Liver (tissue), 9 donors: ENCODE measurements around the gene AKAP13. TPM values are rescaled to one million over a fixed set of nuclear protein-coding genes. Genes with fewer than 3 reads are reported as not detected.

Experiments used
- DNase-seq: peaks from one replicate; pipeline ENCODE4 v3.0.0-alpha.2; 2017; ENCODE audit warnings: low spot score
- H3K27ac ChIP-seq, 2 donors: one replicate each; pipeline ENCODE4 v1.7.0; 2013; ENCODE audit warnings: inconsistent platforms in 2 of 2, low read length in 2 of 2, control low read depth in 1 of 2, low read depth in 1 of 2, mild to moderate bottlenecking in 1 of 2
- H3K27me3 ChIP-seq, 4 donors: one replicate each; pipeline versions ENCODE4 v1.6.1 to v1.7.0; 2013; ENCODE audit warnings: low read length in 3 of 4, inconsistent platforms in 1 of 4, mild to moderate bottlenecking in 1 of 4, moderate library complexity in 1 of 4; ENCODE audit not compliant: control insufficient read depth in 4 of 4, insufficient read depth in 4 of 4
- H3K36me3 ChIP-seq, 4 donors: one replicate each; pipeline versions ENCODE4 v1.6.1 to v1.7.0; 2013; ENCODE audit warnings: low read length in 3 of 4, mild to moderate bottlenecking in 3 of 4, low read depth in 1 of 4, moderate library complexity in 1 of 4; ENCODE audit not compliant: control insufficient read depth in 4 of 4, insufficient read depth in 3 of 4
- H3K4me1 ChIP-seq, 4 donors: one replicate each; pipeline versions ENCODE4 v1.6.1 to v1.7.0; 2013; ENCODE audit warnings: low read length in 3 of 4, mild to moderate bottlenecking in 3 of 4, moderate library complexity in 1 of 4; ENCODE audit not compliant: control insufficient read depth in 4 of 4, insufficient read depth in 4 of 4
- H3K4me3 ChIP-seq, 3 donors: one replicate each; pipeline versions ENCODE4 v1.6.1 to v1.7.0; 2013; ENCODE audit warnings: low read length in 3 of 3, control low read depth in 1 of 3, low read depth in 1 of 3, mild to moderate bottlenecking in 1 of 3
- H3K9ac ChIP-seq, 2 donors: one replicate each; pipeline ENCODE4 v1.7.0; 2013; ENCODE audit warnings: low read length in 2 of 2, mild to moderate bottlenecking in 2 of 2, moderate library complexity in 2 of 2, control low read depth in 1 of 2, low read depth in 1 of 2
- H3K9me3 ChIP-seq, 4 donors: one replicate each; pipeline versions ENCODE4 v1.6.1 to v1.7.0; 2013; ENCODE audit warnings: low read length in 3 of 4; ENCODE audit not compliant: control insufficient read depth in 4 of 4
- EGR1 ChIP-seq, 2 donors: IDR thresholded peaks; 2 replicates each; pipeline ENCODE4 v1.6.1; 2016 to 2018; ENCODE audit warnings: antibody characterized with exemption in 2 of 2, low read depth in 2 of 2
- FOXA1 ChIP-seq: IDR thresholded peaks from 2 replicates; pipeline ENCODE4 v1.6.1; 2016; ENCODE audit warnings: antibody characterized with exemption
- FOXA2 ChIP-seq: IDR thresholded peaks from 2 replicates; pipeline ENCODE4 v1.6.1; 2016; ENCODE audit warnings: antibody characterized with exemption
- GABPA ChIP-seq, 2 donors: IDR thresholded peaks in 1 of 2; conservative IDR thresholded peaks in 1 of 2; 2 replicates each; pipeline ENCODE4 v1.6.1; 2016; ENCODE audit warnings: antibody characterized with exemption in 2 of 2, mild to moderate bottlenecking in 1 of 2, moderate library complexity in 1 of 2
- HNF4A ChIP-seq, 2 donors: conservative IDR thresholded peaks; 2 replicates each; pipeline ENCODE4 v1.6.1; 2016; ENCODE audit warnings: antibody characterized with exemption in 2 of 2, mild to moderate bottlenecking in 2 of 2
- JUND ChIP-seq, 2 donors: IDR thresholded peaks; 2 replicates each; pipeline ENCODE4 v1.6.1; 2016; ENCODE audit warnings: antibody characterized with exemption in 2 of 2
- NR2F2 ChIP-seq: IDR thresholded peaks from 2 replicates; pipeline ENCODE4 v1.6.1; 2016; ENCODE audit warnings: antibody characterized with exemption
- RAD21 ChIP-seq, 2 donors: IDR thresholded peaks; 2 replicates each; pipeline ENCODE4 v1.6.1; 2016; ENCODE audit warnings: antibody characterized with exemption in 2 of 2, mild to moderate bottlenecking in 2 of 2
- RXRA ChIP-seq, 2 donors: IDR thresholded peaks; 2 replicates each; pipeline ENCODE4 v1.6.1; 2017 to 2018; ENCODE audit warnings: antibody characterized with exemption in 2 of 2, mild to moderate bottlenecking in 1 of 2
- SP1 ChIP-seq: IDR thresholded peaks from 2 replicates; pipeline ENCODE4 v1.6.1; 2018; ENCODE audit warnings: antibody characterized with exemption, mild to moderate bottlenecking
- TAF1 ChIP-seq: conservative IDR thresholded peaks from 2 replicates; pipeline ENCODE4 v1.6.1; 2016; ENCODE audit warnings: antibody characterized with exemption, mild to moderate bottlenecking
- YY1 ChIP-seq: IDR thresholded peaks from 2 replicates; pipeline ENCODE4 v1.6.1; 2016; ENCODE audit warnings: antibody characterized with exemption, mild to moderate bottlenecking
- WGBS: extraction: QIAGEN DNeasy Blood & Tissue Kit; methylation state at CpG from one replicate; pipeline ENCODE4 v1.1.7; 2013; 5-methylcytosine and 5-hydroxymethylcytosine counted together
- polyA plus RNA-seq, 2 donors: library from polyadenylated mRNA; stranded (reverse) in 1 of 2; unstranded in 1 of 2; fragments of 200-250 nt in 1 of 2; fragments of >200 nt in 1 of 2; fragmentation: Nextera tagmentation in 1 of 2; extraction: Ambion mirVana in 1 of 2; gene quantifications; one replicate each; pipeline versions ENCODE4 v1.2.1 to v1.2.3, GENCODE V29; 2013 to 2015
- total RNA-seq, 2 donors: library from RNA; depleted of rRNA; stranded (reverse); fragments of >200 nt; gene quantifications; one replicate each; pipeline ENCODE4 v1.2.3, GENCODE V29; 2014
- TF ChIP-seq, protein P1 (sequence below): fragments of 150-350 bp; IDR thresholded peaks from 2 replicates; pipeline ENCODE4 v1.5.1; 2017; ENCODE audit warnings: improper control_type of control experiment, low read depth, low read length; ENCODE audit not compliant: missing input control
- TF ChIP-seq, protein P2 (sequence below): IDR thresholded peaks from 2 replicates; pipeline ENCODE4 v1.6.1; 2016; ENCODE audit warnings: antibody characterized with exemption
- TF ChIP-seq, protein P3 (sequence below): IDR thresholded peaks from 2 replicates; pipeline ENCODE4 v1.6.1; 2016; ENCODE audit warnings: antibody characterized with exemption
- TF ChIP-seq, protein P4 (sequence below): IDR thresholded peaks from 2 replicates; pipeline ENCODE4 v1.6.1; 2016; ENCODE audit warnings: antibody characterized with exemption, mild to moderate bottlenecking
- donor health status: healthy.
- donor health status: healthy.
- donor health status: healthy.
- donor health status: healthy.
- donor health status: healthy.

The AKAP13 gene
- total and polyA plus RNA-seq, 4 donors = 18.6 to 92.3 (median 37.4) TPM

- Histone ChIP-seq H3K9ac (peak overlapping the region in 1 of 2 donors; percentile 2), H3K4me1 (peaks cover 4 to 18% (median 10%) of the 10 kb centered on the region in 4 donors), H3K36me3 (peaks cover 0 to 5% (median 1%) of the 10 kb centered on the region in 4 donors), H3K4me3 (no peak overlapping the region), H3K27ac (peak overlapping the region; percentile 54 to 67), H3K9me3 (no peaks in the 10 kb centered on the region), H3K27me3 (no peaks in the 10 kb centered on the region)
- no peak for DNase-seq
- TF ChIP-seq FOXA1 (no peak), RAD21 (IDR thresholded peaks at IDR 0.05) (no peak), JUND (IDR thresholded peaks at IDR 0.05) (peak in 1 of 2 donors; percentile 33), FOXA2 (no peak), GABPA (IDR thresholded peaks at IDR 0.05 in 1 of 2, conservative IDR thresholded peaks at IDR 0.05 in 1 of 2) (peak; percentile 53 to 77), NR2F2 (peak; percentile 67), TAF1 (no peak), EGR1 (IDR thresholded peaks at IDR 0.05; ENCODE audit: low read depth in 2 of 2) (peak in 1 of 2 donors; percentile 50)
- TF ChIP-seq, protein P1, sequence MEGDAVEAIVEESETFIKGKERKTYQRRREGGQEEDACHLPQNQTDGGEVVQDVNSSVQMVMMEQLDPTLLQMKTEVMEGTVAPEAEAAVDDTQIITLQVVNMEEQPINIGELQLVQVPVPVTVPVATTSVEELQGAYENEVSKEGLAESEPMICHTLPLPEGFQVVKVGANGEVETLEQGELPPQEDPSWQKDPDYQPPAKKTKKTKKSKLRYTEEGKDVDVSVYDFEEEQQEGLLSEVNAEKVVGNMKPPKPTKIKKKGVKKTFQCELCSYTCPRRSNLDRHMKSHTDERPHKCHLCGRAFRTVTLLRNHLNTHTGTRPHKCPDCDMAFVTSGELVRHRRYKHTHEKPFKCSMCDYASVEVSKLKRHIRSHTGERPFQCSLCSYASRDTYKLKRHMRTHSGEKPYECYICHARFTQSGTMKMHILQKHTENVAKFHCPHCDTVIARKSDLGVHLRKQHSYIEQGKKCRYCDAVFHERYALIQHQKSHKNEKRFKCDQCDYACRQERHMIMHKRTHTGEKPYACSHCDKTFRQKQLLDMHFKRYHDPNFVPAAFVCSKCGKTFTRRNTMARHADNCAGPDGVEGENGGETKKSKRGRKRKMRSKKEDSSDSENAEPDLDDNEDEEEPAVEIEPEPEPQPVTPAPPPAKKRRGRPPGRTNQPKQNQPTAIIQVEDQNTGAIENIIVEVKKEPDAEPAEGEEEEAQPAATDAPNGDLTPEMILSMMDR = no peak
- TF ChIP-seq, protein P2, sequence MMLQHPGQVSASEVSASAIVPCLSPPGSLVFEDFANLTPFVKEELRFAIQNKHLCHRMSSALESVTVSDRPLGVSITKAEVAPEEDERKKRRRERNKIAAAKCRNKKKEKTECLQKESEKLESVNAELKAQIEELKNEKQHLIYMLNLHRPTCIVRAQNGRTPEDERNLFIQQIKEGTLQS = no peak
- TF ChIP-seq, protein P3, sequence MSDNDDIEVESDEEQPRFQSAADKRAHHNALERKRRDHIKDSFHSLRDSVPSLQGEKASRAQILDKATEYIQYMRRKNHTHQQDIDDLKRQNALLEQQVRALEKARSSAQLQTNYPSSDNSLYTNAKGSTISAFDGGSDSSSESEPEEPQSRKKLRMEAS = peak; percentile 46
- 56% methylated on average over 7 of the region's 7 CpGs for WGBS
Observed at GRCh38 chr15:85702321-85703101, 322.1 kb downstream of the AKAP13 start.

- Histone ChIP-seq H3K9me3 (no peaks in the 10 kb centered on the region), H3K4me1 (peaks cover 7 to 33% (median 20%) of the 10 kb centered on the region in 4 donors), H3K36me3 (peaks cover 0 to 5% (median 2%) of the 10 kb centered on the region in 4 donors), H3K4me3 (no peak overlapping the region), H3K27me3 (no peaks in the 10 kb centered on the region), H3K9ac (no peak overlapping the region), H3K27ac (peak overlapping the region; percentile 3 to 54)
- TF ChIP-seq, protein P3 = no peak
- TF ChIP-seq, protein P4, sequence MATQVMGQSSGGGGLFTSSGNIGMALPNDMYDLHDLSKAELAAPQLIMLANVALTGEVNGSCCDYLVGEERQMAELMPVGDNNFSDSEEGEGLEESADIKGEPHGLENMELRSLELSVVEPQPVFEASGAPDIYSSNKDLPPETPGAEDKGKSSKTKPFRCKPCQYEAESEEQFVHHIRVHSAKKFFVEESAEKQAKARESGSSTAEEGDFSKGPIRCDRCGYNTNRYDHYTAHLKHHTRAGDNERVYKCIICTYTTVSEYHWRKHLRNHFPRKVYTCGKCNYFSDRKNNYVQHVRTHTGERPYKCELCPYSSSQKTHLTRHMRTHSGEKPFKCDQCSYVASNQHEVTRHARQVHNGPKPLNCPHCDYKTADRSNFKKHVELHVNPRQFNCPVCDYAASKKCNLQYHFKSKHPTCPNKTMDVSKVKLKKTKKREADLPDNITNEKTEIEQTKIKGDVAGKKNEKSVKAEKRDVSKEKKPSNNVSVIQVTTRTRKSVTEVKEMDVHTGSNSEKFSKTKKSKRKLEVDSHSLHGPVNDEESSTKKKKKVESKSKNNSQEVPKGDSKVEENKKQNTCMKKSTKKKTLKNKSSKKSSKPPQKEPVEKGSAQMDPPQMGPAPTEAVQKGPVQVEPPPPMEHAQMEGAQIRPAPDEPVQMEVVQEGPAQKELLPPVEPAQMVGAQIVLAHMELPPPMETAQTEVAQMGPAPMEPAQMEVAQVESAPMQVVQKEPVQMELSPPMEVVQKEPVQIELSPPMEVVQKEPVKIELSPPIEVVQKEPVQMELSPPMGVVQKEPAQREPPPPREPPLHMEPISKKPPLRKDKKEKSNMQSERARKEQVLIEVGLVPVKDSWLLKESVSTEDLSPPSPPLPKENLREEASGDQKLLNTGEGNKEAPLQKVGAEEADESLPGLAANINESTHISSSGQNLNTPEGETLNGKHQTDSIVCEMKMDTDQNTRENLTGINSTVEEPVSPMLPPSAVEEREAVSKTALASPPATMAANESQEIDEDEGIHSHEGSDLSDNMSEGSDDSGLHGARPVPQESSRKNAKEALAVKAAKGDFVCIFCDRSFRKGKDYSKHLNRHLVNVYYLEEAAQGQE = no peak
- TF ChIP-seq RXRA (IDR thresholded peaks at IDR 0.05) = no peak
- TF ChIP-seq, protein P2 = no peak
- TF ChIP-seq GABPA (IDR thresholded peaks at IDR 0.05 in 1 of 2, conservative IDR thresholded peaks at IDR 0.05 in 1 of 2) = no peak
- no peak for TF ChIP-seq HNF4A (conservative IDR thresholded peaks at IDR 0.05)
- TF ChIP-seq YY1 = no peak
- TF ChIP-seq, protein P1 = no peak
- no peak for TF ChIP-seq EGR1 (IDR thresholded peaks at IDR 0.05; ENCODE audit: low read depth in 2 of 2)
- TF ChIP-seq JUND (IDR thresholded peaks at IDR 0.05) = no peak
- TF ChIP-seq FOXA1 = no peak
- TF ChIP-seq SP1 = no peak
- no peak for TF ChIP-seq FOXA2
- 82% methylated on average over 4 of the region's 4 CpGs for WGBS
- no peak for DNase-seq
Observed at GRCh38 chr15:85704066-85704465, 323.7 kb downstream of the AKAP13 start.
